Umbilical cord (tissue), 2 donors: ENCODE data around the gene SULT4A1. TPM values are rescaled to one million over a fixed set of nuclear protein-coding genes. Genes with fewer than 3 reads are reported as not detected.
"Not testable (repeated sequence)": the region's sequence is repeated elsewhere in the genome, so short reads cannot be mapped to it uniquely, and the experiment has no call there.

Experiments used
- DNase-seq: peaks from one replicate; pipeline ENCODE4 v3.0.0-alpha.2; 2015; ENCODE audit warnings: low spot score
- total RNA-seq: library from RNA; depleted of rRNA; stranded (reverse); fragments of >200 nt; gene quantifications from one replicate; pipeline ENCODE4 v1.2.3, GENCODE V29; 2014; ENCODE audit warnings: low replicate concordance; ENCODE audit not compliant: insufficient read depth

Gene SULT4A1
- total RNA-seq, 1 donor from 2014 or later, result 3.4 TPM

GRCh38 chr22:43887391-43887790 lies 25.1 kb upstream of the SULT4A1 start:
- no peak for DNase-seq

GRCh38 chr22:43886231-43886630 lies 23.9 kb upstream of the SULT4A1 start:
- no peak for DNase-seq

GRCh38 chr22:43885786-43886185 lies 23.5 kb upstream of the SULT4A1 start:
- DNase-seq, result no peak

- DNase-seq, result no peak
These were observed 23.0 kb upstream of the SULT4A1 start for GRCh38 chr22:43885319-43885671.

- DNase-seq, result peak; percentile 26
These were observed 22.4 kb upstream of the SULT4A1 start for GRCh38 chr22:43884600-43885318.

GRCh38 chr22:43883719-43884415 lies 21.6 kb upstream of the SULT4A1 start:
- no peak for DNase-seq

- peak; percentile 33 for DNase-seq
These were observed 20.8 kb upstream of the SULT4A1 start for GRCh38 chr22:43883012-43883661.

GRCh38 chr22:43882122-43882767 lies 19.9 kb upstream of the SULT4A1 start:
- no peak for DNase-seq

GRCh38 chr22:43881091-43882061 lies 19.1 kb upstream of the SULT4A1 start:
- no peak for DNase-seq

- no peak for DNase-seq
These were observed 18.3 kb upstream of the SULT4A1 start for GRCh38 chr22:43880541-43880991.

- no peak for DNase-seq
These were observed 17.7 kb upstream of the SULT4A1 start for GRCh38 chr22:43879901-43880540.

- DNase-seq, result no peak
These were observed 16.7 kb upstream of the SULT4A1 start for GRCh38 chr22:43878831-43879550.

- no peak for DNase-seq
These were observed 15.9 kb upstream of the SULT4A1 start for GRCh38 chr22:43878079-43878795.

- no peak for DNase-seq
These were observed 14.7 kb upstream of the SULT4A1 start for GRCh38 chr22:43876866-43877509.

GRCh38 chr22:43869799-43870198 lies 7.5 kb upstream of the SULT4A1 start:
- no peak for DNase-seq

- DNase-seq, result not testable (repeated sequence)
These were observed 6.7 kb upstream of the SULT4A1 start for GRCh38 chr22:43869001-43869400.

GRCh38 chr22:43867839-43868635 lies 5.7 kb upstream of the SULT4A1 start:
- DNase-seq, result peak; percentile 79

- no peak for DNase-seq
These were observed 529 bp upstream of the SULT4A1 start for GRCh38 chr22:43862882-43863202.
